Activated naive CD8-positive, alpha-beta T cell treated with anti-CD3 and anti-CD28 coated beads, Interleukin-2, amount 50 U/mL, for 24 hours (primary cell): ENCODE results near the gene ANAPC4.
A peak's percentile ranks its signal among the peaks of the same experiment; 100 is the strongest.

Source experiments
- ATAC-seq: fragments of 150-1000 bp; cut with Tn5 transposase; one replicate; pipeline ENCODE4 v1.10.0; 2021
- DNase-seq: peaks from one replicate; pipeline ENCODE4 v3.0.0; 2021
- H3K27ac Mint-ChIP-seq: one replicate; pipeline ENCODE4 v1.8.0; 2021; ENCODE audit warnings: mild to moderate bottlenecking, mixed read lengths
- H3K27me3 Mint-ChIP-seq: one replicate; pipeline ENCODE4 v1.8.0; 2021; ENCODE audit warnings: mixed read lengths
- H3K36me3 Mint-ChIP-seq: one replicate; pipeline ENCODE4 v1.8.0; 2021; ENCODE audit warnings: low read depth, mixed read lengths
- H3K4me1 Mint-ChIP-seq: one replicate; pipeline ENCODE4 v1.8.0; 2021; ENCODE audit warnings: mixed read lengths
- H3K4me3 Mint-ChIP-seq: one replicate; pipeline ENCODE4 v1.8.0; 2021; ENCODE audit warnings: mild to moderate bottlenecking, moderate library complexity, mixed read lengths
- H3K9me3 Mint-ChIP-seq: one replicate; pipeline ENCODE4 v1.8.0; 2021; ENCODE audit warnings: mixed read lengths

ANAPC4 gene

DNA sequence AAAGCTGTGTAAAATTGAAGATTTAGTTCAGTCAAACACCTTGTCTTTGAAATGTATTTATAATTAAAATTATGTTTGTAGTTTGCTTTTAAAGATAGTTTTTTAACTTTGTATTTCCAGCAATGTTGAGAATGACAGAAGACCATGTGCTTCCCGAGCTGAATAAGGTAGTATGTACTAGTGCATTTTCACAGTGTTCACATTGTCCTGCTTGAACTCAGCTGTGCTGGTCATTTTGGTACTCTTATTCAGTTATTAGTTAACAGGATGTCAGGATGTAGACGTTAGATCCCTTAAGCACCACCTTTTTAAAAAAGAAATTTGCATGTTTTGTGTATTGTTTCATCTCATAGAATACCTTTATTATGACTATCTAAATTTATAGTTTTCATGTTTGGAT is 28.4 kb downstream of the ANAPC4 start:
- no peaks in the 10 kb centered on the region for H3K9me3 Mint-ChIP-seq
- DNase-seq (no peak), ATAC-seq (no peak)
- no peak overlapping the region for H3K27ac Mint-ChIP-seq
- H3K4me1 Mint-ChIP-seq, result no peaks in the 10 kb centered on the region
- H3K36me3 Mint-ChIP-seq, result peaks cover 45% of the 10 kb centered on the region
- no peaks in the 10 kb centered on the region for H3K27me3 Mint-ChIP-seq
- H3K4me3 Mint-ChIP-seq, result no peak overlapping the region

DNA sequence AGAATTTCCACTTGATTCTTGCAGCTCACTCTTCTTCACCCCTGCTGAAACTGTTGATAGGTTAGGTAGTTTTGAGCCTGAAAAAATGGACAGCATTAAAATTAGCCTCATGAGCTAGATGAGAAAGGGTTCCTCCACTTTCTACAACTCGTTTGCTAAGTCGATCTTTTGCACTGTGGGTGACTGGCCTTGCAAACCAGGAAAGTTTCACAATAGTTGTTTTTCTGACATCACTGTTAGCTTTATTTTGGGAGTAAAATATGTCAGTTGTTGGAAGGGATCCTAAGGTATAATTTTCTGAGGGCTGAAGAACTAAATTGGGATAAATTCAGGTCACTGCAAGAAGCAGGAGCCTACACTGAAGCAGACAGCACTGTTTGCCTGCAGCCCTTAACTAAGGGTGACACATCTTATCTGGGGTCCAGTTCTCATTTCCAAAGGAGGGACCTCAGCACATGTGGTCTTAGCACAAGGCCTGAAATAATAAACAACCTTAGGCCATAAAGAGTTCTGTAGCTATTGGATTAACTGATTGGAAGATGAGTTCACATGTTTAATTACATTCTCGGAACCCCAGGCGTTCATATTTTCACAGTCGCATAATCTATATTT is 29.1 kb downstream of the ANAPC4 start:
- no peak for ATAC-seq
- H3K4me3 Mint-ChIP-seq, result no peak overlapping the region

DNA sequence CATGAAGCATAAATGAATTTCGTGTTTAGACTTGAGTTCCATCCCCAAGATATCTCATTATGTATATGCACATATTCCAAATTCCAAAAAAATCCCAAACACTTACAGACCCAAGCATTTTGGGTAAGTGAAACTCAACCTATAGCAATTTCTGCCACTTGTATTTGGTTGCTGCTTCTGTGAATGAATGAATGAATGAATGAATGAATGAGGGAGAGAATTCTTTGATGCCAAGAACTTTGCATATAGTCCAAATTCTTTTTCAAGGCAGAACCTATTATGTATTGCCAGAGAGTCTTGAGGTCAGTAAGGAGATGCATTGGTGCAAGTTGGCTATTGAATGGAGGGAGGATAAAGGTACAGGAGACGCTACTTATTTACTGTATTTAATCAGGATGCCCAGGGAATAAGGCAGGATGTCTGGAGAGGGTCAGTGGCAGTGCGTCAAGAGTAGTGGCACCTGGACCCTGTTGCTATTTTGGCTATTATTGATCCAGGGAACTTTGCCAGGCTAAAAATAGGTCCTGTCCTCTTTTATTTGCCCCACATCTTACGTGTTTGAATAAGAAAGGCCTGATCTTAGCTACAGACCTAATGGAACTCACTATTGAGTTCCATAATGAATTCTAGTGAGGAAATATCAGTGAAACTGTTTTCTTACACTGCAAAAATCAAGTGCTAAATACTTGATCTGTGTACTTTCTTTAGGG is 33.9 kb downstream of the ANAPC4 start:
- H3K27me3 Mint-ChIP-seq, result no peaks in the 10 kb centered on the region
- no peak overlapping the region for H3K27ac Mint-ChIP-seq
- no peaks in the 10 kb centered on the region for H3K9me3 Mint-ChIP-seq
- no peak for DNase-seq
- ATAC-seq, result no peak
- no peaks in the 10 kb centered on the region for H3K4me1 Mint-ChIP-seq
- H3K36me3 Mint-ChIP-seq, result peaks cover 54% of the 10 kb centered on the region
- no peak overlapping the region for H3K4me3 Mint-ChIP-seq

More for the DNA sequence above, 29.1 kb downstream of the ANAPC4 start:
- H3K9me3 Mint-ChIP-seq, result no peaks in the 10 kb centered on the region
- H3K27me3 Mint-ChIP-seq, result no peaks in the 10 kb centered on the region
- no peaks in the 10 kb centered on the region for H3K4me1 Mint-ChIP-seq
- DNase-seq, result no peak
- no peak overlapping the region for H3K27ac Mint-ChIP-seq
- peaks cover 50% of the 10 kb centered on the region for H3K36me3 Mint-ChIP-seq

DNA sequence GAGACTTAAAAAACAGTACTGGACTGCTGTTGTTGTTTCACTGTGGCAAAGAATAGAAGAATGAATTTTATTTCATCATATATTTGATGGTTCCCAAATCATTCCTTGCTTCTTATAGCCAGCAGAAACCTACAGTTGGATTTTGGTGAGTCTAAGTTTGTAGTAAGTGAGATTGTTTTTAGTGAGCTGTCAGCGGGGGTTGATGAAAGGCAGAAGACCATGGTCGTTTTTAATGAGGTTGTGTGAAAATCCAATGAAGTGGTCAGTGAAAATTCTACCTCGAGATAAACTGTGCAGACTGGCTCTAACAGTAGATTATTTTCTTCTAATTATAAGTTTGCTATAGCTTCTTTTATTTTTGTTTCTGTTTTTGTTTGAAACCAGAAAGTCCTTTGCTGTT is 36.2 kb downstream of the ANAPC4 start:
- DNase-seq (no peak), ATAC-seq (no peak)
- Mint-ChIP-seq H3K27me3 (no peaks in the 10 kb centered on the region), H3K9me3 (no peaks in the 10 kb centered on the region), H3K4me3 (no peak overlapping the region), H3K4me1 (no peaks in the 10 kb centered on the region), H3K36me3 (peaks cover 48% of the 10 kb centered on the region), H3K27ac (no peak overlapping the region)

DNA sequence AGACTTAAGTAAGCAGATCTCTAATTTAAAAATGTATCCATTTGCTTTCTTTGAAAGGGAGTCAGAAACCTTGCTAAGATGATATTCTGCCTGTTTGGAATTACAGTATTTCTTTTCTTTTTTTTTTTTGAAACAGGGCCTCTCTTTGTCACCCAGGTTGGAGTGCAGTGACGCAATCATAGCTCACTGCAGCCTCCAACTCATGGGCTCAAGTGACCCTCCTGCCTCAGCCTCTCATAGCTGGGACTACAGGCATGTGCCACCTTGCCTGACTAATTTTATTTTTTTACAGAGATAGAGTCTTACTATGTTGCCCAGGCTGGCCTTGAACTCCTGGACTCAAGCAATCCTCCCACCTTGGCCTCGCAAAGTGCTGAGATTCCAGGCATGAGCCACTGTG is 40.0 kb downstream of the ANAPC4 start:
- H3K27ac Mint-ChIP-seq, result no peak overlapping the region
- DNase-seq (no peak), ATAC-seq (no peak)
- no peaks in the 10 kb centered on the region for H3K27me3 Mint-ChIP-seq
- no peak overlapping the region for H3K4me3 Mint-ChIP-seq
- H3K4me1 Mint-ChIP-seq, result no peaks in the 10 kb centered on the region
- peaks cover 31% of the 10 kb centered on the region for H3K36me3 Mint-ChIP-seq
- no peaks in the 10 kb centered on the region for H3K9me3 Mint-ChIP-seq

DNA sequence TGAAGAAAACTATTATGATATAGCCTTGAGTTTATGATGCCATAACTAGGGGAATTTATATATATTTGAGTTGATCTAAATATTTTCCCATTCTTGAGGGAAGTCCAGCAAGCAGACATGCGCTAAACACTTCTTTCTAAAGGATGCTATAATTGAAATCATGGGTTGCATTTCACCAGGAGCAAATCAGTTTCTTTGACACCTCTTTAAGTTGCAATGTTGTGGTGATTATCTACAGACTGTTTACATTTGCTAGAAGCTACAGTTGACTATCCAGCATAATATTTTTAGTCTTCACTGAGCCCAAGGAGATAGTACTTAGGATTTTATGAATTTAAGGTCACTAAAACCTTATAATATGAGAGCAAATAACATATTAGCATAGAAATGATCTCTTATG is 43.9 kb downstream of the ANAPC4 start:
- H3K9me3 Mint-ChIP-seq, result no peaks in the 10 kb centered on the region
- DNase-seq, result no peak
- no peak overlapping the region for H3K4me3 Mint-ChIP-seq
- H3K27ac Mint-ChIP-seq, result no peak overlapping the region
- no peak for ATAC-seq
- H3K36me3 Mint-ChIP-seq, result peaks cover 16% of the 10 kb centered on the region
- no peaks in the 10 kb centered on the region for H3K27me3 Mint-ChIP-seq
- no peaks in the 10 kb centered on the region for H3K4me1 Mint-ChIP-seq

DNA sequence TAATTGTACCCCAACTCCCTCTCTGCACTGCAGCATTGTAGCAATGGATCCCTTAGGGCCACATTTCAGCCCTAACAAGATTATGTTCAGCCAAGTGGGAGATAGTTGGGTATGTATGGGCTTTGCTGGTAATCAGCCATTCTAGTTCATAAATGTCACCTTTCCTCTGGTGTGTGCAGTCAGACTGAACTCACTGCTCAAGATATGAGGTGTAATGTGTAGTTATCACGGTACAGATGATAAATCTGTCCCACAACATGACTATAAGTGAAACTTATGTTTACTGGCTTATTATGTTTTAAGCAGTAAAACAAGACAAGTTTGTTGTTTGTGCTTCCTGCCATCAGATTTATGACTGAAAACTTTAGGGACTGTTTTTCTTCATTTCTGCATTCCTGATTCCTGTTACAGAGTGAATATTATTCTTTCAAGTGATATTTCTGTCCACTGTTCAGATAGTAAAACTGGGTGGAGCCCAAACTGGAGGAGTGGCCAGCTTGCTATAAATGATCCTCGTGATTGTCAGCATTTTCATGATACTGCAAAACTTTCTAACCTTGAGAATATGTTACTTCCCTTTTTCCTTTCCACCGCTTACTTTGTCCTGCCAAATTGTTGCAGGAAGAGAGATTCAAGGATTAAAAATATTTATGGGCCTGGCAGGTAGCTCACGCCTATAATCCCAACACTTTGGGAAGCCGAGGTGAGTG is 44.9 kb downstream of the ANAPC4 start:
- DNase-seq (no peak), ATAC-seq (peak; percentile 46)
- Mint-ChIP-seq H3K27ac (no peak overlapping the region), H3K4me1 (no peaks in the 10 kb centered on the region), H3K9me3 (no peaks in the 10 kb centered on the region), H3K4me3 (no peak overlapping the region), H3K27me3 (no peaks in the 10 kb centered on the region), H3K36me3 (peaks cover 13% of the 10 kb centered on the region)

DNA sequence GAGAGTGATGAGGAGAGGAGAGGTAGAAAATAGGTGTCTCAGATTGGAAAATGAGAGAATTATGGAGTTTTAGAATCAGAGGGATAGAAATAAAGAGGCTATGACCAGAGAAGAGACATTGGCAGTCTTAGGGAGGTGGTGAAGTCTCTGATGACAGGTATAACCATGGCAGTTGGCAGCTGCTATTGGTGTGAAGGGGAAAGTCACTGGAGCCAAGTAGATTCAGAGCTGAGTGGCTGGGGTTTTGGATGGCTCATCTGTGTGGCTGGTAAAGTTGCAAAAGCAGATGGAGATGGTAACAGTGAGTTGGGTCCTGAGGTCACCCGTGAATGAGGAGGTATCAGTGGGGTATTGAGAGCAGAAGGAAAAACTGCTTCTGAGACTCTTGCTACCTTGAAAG is 46.5 kb downstream of the ANAPC4 start:
- no peaks in the 10 kb centered on the region for H3K27me3 Mint-ChIP-seq
- ATAC-seq (no peak), DNase-seq (no peak)

DNA sequence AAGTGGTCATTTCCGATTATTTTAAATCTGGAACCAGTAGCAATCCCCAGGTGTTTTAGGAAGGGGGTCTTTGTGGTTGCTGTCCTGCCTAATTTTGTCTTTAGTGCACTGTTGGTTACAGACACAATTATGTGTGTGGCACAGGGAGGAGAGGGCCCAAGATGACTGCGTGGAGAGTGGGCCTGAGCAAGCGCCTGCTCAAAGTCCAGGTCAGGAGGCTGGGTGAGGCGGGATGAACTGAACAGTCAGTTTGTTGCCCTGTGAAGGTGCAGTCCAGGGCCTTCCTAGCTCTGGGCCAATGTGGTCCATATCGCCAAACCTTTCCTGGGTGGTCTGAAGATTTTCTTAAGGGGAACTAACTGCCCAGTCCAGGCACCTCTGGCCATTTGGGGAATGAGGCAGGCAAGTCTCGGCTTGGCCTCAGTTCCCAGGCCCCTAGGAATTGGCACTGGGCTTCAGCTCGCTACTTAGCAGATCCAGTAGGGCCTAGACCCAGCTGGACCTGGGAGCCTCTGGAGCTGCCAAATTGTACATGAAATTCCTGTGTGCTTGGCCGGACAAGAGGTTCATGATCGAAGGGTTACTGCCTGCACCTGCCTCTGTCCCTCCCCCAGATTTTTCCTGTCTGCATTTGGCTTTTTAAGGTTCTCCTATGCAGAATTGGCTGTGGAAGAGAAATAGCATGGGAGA is 47.6 kb downstream of the ANAPC4 start:
- Mint-ChIP-seq H3K27me3 (no peaks in the 10 kb centered on the region), H3K36me3 (peaks cover 6% of the 10 kb centered on the region), H3K4me1 (no peaks in the 10 kb centered on the region), H3K27ac (no peak overlapping the region), H3K9me3 (no peaks in the 10 kb centered on the region), H3K4me3 (no peak overlapping the region)
- ATAC-seq, result no peak
- DNase-seq, result no peak

More for the DNA sequence above, 46.5 kb downstream of the ANAPC4 start:
- no peaks in the 10 kb centered on the region for H3K9me3 Mint-ChIP-seq
- H3K4me1 Mint-ChIP-seq, result no peaks in the 10 kb centered on the region
- no peak overlapping the region for H3K4me3 Mint-ChIP-seq
- no peak overlapping the region for H3K27ac Mint-ChIP-seq
- peaks cover 10% of the 10 kb centered on the region for H3K36me3 Mint-ChIP-seq

DNA sequence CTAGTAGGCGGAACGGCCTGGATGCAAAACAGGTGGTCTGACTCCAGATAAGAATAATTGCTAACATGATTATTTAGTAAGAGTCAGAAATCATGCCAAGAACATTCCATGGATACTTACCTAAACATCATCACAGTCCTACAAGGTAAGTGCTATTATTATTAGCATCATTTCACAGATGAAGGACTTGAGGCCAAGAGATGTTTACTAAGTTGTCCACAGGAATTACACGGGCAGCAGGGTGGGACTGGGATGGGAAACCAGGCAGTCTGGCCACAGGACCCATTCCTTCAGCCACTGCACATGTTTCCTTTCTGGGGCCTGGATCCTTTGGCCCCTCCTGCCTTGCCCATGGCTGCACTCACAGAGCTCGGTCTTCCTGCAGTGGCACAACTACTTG is 48.3 kb downstream of the ANAPC4 start:
- ATAC-seq (no peak), DNase-seq (no peak)
- H3K27ac Mint-ChIP-seq, result no peak overlapping the region
- no peaks in the 10 kb centered on the region for H3K9me3 Mint-ChIP-seq
- no peaks in the 10 kb centered on the region for H3K4me1 Mint-ChIP-seq
- H3K27me3 Mint-ChIP-seq, result no peaks in the 10 kb centered on the region
- H3K36me3 Mint-ChIP-seq, result peaks cover 6% of the 10 kb centered on the region
- H3K4me3 Mint-ChIP-seq, result no peak overlapping the region

DNA sequence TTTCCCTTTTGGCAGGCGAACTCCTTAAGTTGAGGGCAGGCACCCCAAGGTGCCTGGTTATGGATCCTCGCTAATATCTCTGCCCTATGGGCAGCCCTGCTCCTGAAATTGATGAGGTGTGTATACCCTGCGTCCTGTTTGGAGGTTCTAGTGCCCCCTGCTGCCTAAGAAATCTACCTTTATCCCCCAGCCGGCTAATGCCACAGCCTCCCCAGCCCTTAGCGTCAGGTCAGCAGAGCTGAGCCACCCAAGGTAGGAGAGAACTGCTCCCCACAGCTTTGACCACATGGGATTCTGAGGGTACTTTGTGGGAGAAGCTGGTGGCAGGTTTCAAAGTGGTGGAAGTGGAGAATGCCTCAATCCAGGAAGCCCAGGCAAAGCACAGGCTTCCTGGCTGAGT is 50.8 kb downstream of the ANAPC4 start:
- H3K9me3 Mint-ChIP-seq, result no peaks in the 10 kb centered on the region
- no peaks in the 10 kb centered on the region for H3K27me3 Mint-ChIP-seq
- no peak overlapping the region for H3K4me3 Mint-ChIP-seq
- ATAC-seq (no peak), DNase-seq (no peak)
- no peak overlapping the region for H3K27ac Mint-ChIP-seq
- H3K4me1 Mint-ChIP-seq, result no peaks in the 10 kb centered on the region
- peaks cover 4% of the 10 kb centered on the region for H3K36me3 Mint-ChIP-seq

DNA sequence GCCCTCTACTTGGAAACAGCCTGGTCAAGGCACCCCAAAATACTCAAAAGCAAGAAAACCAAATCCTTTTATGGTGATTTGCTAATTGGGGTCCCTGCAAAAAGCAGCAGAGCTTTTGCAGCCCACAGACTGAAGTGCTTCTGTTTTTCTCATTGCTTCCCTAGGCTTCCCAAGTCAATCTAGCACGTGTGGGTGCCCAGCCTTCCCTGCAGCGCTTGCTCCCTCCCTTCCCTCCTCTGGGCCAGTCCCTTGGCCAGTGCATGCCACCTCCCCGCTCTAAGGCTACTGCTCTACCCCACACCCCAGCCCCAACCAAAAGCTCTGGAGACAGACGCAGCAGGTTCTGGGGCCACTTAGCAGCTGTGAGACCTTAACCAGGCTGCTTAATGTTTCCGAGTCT is 53.6 kb downstream of the ANAPC4 start:
- ATAC-seq, result no peak
- DNase-seq, result no peak
- Mint-ChIP-seq H3K9me3 (no peaks in the 10 kb centered on the region), H3K36me3 (peaks cover 4% of the 10 kb centered on the region), H3K4me3 (no peak overlapping the region), H3K27ac (no peak overlapping the region), H3K27me3 (no peaks in the 10 kb centered on the region), H3K4me1 (no peaks in the 10 kb centered on the region)

DNA sequence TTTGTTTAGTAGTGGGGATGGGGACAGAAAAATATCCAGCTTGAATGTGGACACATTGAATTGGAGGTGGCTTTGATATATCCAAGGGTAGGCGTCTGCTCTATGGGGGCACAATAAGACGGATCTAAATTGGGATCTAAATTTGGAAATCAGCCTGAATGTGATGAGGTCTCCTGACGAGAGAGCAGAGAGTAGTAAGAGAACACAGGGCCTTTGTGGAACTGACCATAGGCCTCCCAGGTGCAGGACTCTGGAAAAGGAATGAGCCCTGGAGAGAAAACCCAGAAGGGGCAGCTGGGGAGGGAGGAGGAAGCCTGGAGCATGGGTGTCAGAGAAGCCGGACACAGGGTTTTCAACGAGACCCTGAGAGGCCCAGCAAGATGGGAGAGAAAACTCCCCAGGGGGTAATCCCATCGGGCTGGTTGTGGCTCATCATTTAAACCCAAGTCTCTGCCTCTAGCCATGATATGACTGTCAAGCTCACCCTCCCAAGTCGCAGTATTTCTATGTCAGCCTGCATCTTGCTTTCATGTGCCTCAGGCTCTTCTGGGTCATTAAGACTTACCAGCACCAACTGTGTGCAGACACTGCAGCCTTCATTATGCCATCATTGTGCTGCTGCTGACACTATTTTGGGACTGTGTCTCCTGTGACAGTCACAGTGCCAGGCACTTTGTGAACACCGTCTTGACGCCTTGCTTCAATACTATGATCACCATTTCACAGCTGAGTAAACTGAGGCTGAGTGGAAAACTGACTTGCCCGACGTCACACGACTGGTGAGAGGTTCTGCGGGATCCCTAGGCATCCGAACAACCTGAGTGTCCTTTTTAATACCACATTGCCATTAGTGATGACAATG is 57.1 kb downstream of the ANAPC4 start:
- Mint-ChIP-seq H3K27ac (no peak overlapping the region), H3K4me1 (no peaks in the 10 kb centered on the region), H3K9me3 (no peaks in the 10 kb centered on the region), H3K36me3 (no peaks in the 10 kb centered on the region), H3K4me3 (no peak overlapping the region), H3K27me3 (no peaks in the 10 kb centered on the region)
- no peak for ATAC-seq
- no peak for DNase-seq

DNA sequence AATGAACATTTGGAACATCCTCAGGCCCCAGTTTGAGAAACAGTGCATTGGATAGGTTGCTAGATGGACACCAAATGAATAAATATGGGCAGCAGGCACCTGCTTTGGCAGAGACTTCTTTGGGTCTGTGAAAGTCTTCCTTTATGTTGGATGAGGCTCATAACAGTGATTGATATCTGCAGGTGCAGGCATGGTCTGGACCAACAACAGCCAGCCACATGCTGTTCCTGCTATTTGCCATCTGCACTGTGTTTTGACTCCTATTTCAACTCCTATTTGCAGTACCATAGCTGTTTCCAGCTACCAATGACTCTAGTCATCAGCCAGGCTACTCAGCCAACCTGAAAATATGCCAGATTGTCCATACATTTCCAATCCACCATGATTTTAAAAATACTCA is 60.9 kb downstream of the ANAPC4 start:
- no peak overlapping the region for H3K27ac Mint-ChIP-seq
- no peak overlapping the region for H3K4me3 Mint-ChIP-seq
- DNase-seq (no peak), ATAC-seq (no peak)
- H3K27me3 Mint-ChIP-seq, result no peaks in the 10 kb centered on the region
- H3K4me1 Mint-ChIP-seq, result no peaks in the 10 kb centered on the region
- no peaks in the 10 kb centered on the region for H3K9me3 Mint-ChIP-seq
- no peaks in the 10 kb centered on the region for H3K36me3 Mint-ChIP-seq
